ENCODE data around the gene ARMC9.
"Not testable (repeated sequence)": the region's sequence is repeated elsewhere in the genome, so short reads cannot be mapped to it uniquely, and the experiment has no call there.

ARMC9 gene

GRCh38 chr2:231250698-231251097 is 52.3 kb downstream of the ARMC9 start:
- TF ChIP-seq CTCF (IDR thresholded peaks at IDR 0.05): no peak
- Histone ChIP-seq H3K4me3 (no peak overlapping the region), H3K27ac (no peak overlapping the region)
- DNase-seq (ENCODE audit: low spot score): no peak

GRCh38 chr2:231253292-231253691 is 54.9 kb downstream of the ARMC9 start:
- not testable (repeated sequence) for H3K4me3 ChIP-seq; DNase-seq (ENCODE audit: low spot score); H3K27ac ChIP-seq

GRCh38 chr2:231256494-231256893 is 58.1 kb downstream of the ARMC9 start:
- no peak for TF ChIP-seq CTCF (IDR thresholded peaks at IDR 0.05)

GRCh38 chr2:231257763-231258162 is 59.3 kb downstream of the ARMC9 start:
- no peak for DNase-seq (ENCODE audit: low spot score)

More at GRCh38 chr2:231256494-231256893, 58.1 kb downstream of the ARMC9 start:
- no peak overlapping the region for H3K4me3 ChIP-seq
- H3K27ac ChIP-seq: no peak overlapping the region
- DNase-seq (ENCODE audit: low spot score): no peak

GRCh38 chr2:231258701-231259100 is 60.3 kb downstream of the ARMC9 start:
- no peak for DNase-seq (ENCODE audit: low spot score)
- TF ChIP-seq CTCF (IDR thresholded peaks at IDR 0.05): no peak
- no peak overlapping the region for H3K27ac ChIP-seq
- H3K4me3 ChIP-seq: no peak overlapping the region

More at GRCh38 chr2:231257763-231258162, 59.3 kb downstream of the ARMC9 start:
- Histone ChIP-seq H3K4me3 (no peak overlapping the region), H3K27ac (no peak overlapping the region)
- no peak for TF ChIP-seq CTCF (IDR thresholded peaks at IDR 0.05)

GRCh38 chr2:231259104-231259503 is 60.7 kb downstream of the ARMC9 start:
- no peak overlapping the region for H3K4me3 ChIP-seq
- DNase-seq (ENCODE audit: low spot score): no peak
- no peak overlapping the region for H3K27ac ChIP-seq
- TF ChIP-seq CTCF (IDR thresholded peaks at IDR 0.05): no peak

GRCh38 chr2:231260442-231261208 is 62.2 kb downstream of the ARMC9 start:
- TF ChIP-seq CTCF (IDR thresholded peaks at IDR 0.05): no peak
- no peak for DNase-seq (ENCODE audit: low spot score)

More at GRCh38 chr2:231260442-231261208, 62.2 kb downstream of the ARMC9 start:
- Histone ChIP-seq H3K27ac (no peak overlapping the region), H3K4me3 (no peak overlapping the region)

All from coronary artery (tissue), 2 donors.